ENCODE results near the gene RBM42. TPM values are rescaled to one million over a fixed set of nuclear protein-coding genes. Genes with fewer than 3 reads are reported as not detected.

Gene RBM42
- total and polyA plus RNA-seq, 9 of the 15 experiments (the other 6 are each of a cell fraction or from before 2014, with no cell fraction given), result 5.7 to 149 (median 32.4) TPM

DNA sequence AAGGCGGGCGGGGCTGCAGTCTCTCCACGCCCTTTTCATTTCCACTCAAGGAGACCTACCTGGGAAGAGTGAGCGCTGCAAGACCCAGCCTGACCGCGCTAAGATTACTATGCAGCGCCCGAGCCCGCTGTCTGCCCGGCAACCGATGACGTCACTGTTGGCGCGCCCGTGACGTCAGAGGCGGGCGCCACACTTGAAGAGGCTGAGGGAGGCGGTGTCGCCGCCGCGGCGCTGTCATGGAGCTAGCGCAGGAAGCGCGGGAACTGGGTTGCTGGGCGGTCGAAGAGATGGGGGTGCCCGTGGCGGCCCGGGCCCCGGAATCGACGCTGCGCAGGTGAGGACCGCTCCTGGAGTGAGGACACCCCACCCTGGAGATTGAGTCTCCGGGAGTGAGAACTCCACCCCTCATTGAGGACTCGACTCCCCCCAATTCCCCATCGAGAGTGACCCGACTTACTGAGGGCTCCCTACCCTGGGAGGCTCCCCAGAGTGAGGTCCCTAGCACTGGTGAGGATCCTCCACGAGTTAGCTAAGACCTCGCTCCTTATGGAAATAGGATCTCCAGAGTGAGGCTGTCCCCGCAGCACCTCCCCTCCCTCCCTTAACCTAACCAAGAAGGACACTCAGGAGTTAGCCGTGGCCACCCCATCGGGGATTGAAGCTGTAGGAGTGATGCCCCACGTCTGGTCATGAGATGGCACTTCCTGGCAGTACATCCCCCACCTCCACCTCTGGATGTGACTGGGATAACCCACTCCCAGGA lies 16.1 kb upstream of the RBM42 start, which contains the start of gene HAUS5 (continued):
- TF ChIP-seq ZNF740 (CRISPR knock-in tag; IDR thresholded peaks at IDR 0.05) (peak; percentile 81), ZNF740 (tag; IDR thresholded peaks at IDR 0.05) (0 out of 4 replicates have a peak, but pooled peaks of 1 of the 2 experiments have one; percentile 50), CHD2 (IDR thresholded peaks at IDR 0.05; ENCODE audit: low read depth, low read length) (no peak), ZNF407 (IDR thresholded peaks at IDR 0.05; ENCODE audit: low read depth) (no peak), ZHX1 (conservative IDR thresholded peaks at IDR 0.05; ENCODE audit: low read length) (0 out of 2 replicates have a peak, but pooled peaks have one; percentile 32), BRF1 (IDR thresholded peaks at IDR 0.05; ENCODE audit: borderline replicate concordance, extremely low read depth, insufficient read length) (no peak), RBM25 (IDR thresholded peaks at IDR 0.05; ENCODE audit: low read depth, low read length, severe bottlenecking) (no peak), ZNF280B (CRISPR knock-in tag; IDR thresholded peaks at IDR 0.05) (no peak), ZNF124 (CRISPR knock-in tag; IDR thresholded peaks at IDR 0.05) (no peak), SP2 (IDR thresholded peaks at IDR 0.05; ENCODE audit: extremely low read depth, low read depth, low read length, poor library complexity, severe bottlenecking) (no peak), TARDBP (IDR thresholded peaks at IDR 0.05) (no peak), ZBTB17 (CRISPR knock-in tag; IDR thresholded peaks at IDR 0.05) (no peak), POU5F1 (IDR thresholded peaks at IDR 0.05; ENCODE audit: borderline replicate concordance, low read depth, low read length, partially characterized antibody) (peak; percentile 55), EP300 (IDR thresholded peaks at IDR 0.05; ENCODE audit: low read length) (0 out of 2 replicates have a peak, but pooled peaks have one; percentile 11)

Measured in K562 (cell line).